K562 (cell line): ENCODE data around the gene FUT8. TPM values are rescaled to one million over a fixed set of nuclear protein-coding genes. Genes with fewer than 3 reads are reported as not detected.

Experiments
- ATAC-seq: fragments of 200-7000 bp; cut with Tn5 transposase; 3 replicates; pipeline ENCODE4 v1.9.1; 2020; ENCODE audit warnings: moderate library complexity
- BruUV-seq: library from RNA; stranded (reverse); fragments of 400-500 nt; replicated peaks from 2 replicates; lab custom pipeline; 2021; lab: Mats Ljungman, UMichigan
- CTCF ChIA-PET: fragments of 300-600 bp; formaldehyde crosslinking; extraction: SDS; loops from one replicate; lab custom pipeline; 2021; ENCODE audit warnings: low intra/inter-chr PET ratio; lab: Yijun Ruan, JAX
- POLR2A ChIA-PET: fragments of 300-600, 350-650 bp; sonication (Branson Sonifier 250); formaldehyde crosslinking; extraction: SDS; loops from one replicate; lab custom pipeline; 2021; ENCODE audit warnings: antibody characterized with exemption, inconsistent platforms; lab: Yijun Ruan, JAX
- DNase-seq, 4 experiments: peaks; one replicate each; pipeline versions ENCODE4 v3.0.0 to v3.0.0-alpha.2; 2011 to 2018; ENCODE audit warnings: low spot score in 3 of 4, mixed read lengths in 3 of 4; ENCODE audit errors: extremely low read depth in 1 of 4
- FAIRE-seq: peaks from 2 replicates; lab custom pipeline; 2011; peaks lifted over from hg19 to GRCh38; lab: Jason Lieb, UNC
- H2AFZ ChIP-seq: 2 replicates; pipeline ENCODE4 v1.6.0; 2011; ENCODE audit warnings: low read depth, low read length, control low read depth, inconsistent platforms
- H3K27ac ChIP-seq: fragments of 200-600 bp; 3 replicates; pipeline ENCODE4 v1.8.0; 2011; ENCODE audit warnings: low read depth, mild to moderate bottlenecking, control low read depth, inconsistent platforms, low read length, moderate library complexity, mixed read lengths; ENCODE audit errors: extremely low read depth
- H3K27me3 ChIP-seq, 2 experiments: fragments of 300-600 bp in 1 of 2; 2 replicates in 1 of 2; 3 replicates in 1 of 2; pipeline versions ENCODE4 v1.6.0 to v1.8.0; 2011; ENCODE audit warnings: inconsistent platforms in 2 of 2, low read length in 2 of 2, mild to moderate bottlenecking in 1 of 2, mixed read lengths in 1 of 2, moderate library complexity in 1 of 2; ENCODE audit not compliant: control insufficient read depth in 2 of 2, insufficient read depth in 2 of 2
- H3K36me3 ChIP-seq: fragments of 300-600 bp; 3 replicates; pipeline ENCODE4 v1.8.0; 2011; ENCODE audit warnings: mild to moderate bottlenecking, low read length, inconsistent platforms; ENCODE audit not compliant: control insufficient read depth, insufficient read depth
- H3K4me1 ChIP-seq, 2 experiments: fragments of 200-600 bp in 1 of 2; replicated peaks in 1 of 2; 2 replicates in 1 of 2; 3 replicates in 1 of 2; pipeline versions ENCODE4 v1.5.1 to v1.8.0; 2011; ENCODE audit warnings: inconsistent platforms in 2 of 2, low read length in 2 of 2, mild to moderate bottlenecking in 1 of 2, mixed read lengths in 1 of 2, moderate library complexity in 1 of 2; ENCODE audit not compliant: control insufficient read depth in 2 of 2, insufficient read depth in 2 of 2
- H3K4me2 ChIP-seq: 2 replicates; pipeline ENCODE4 v1.6.1; 2011; ENCODE audit warnings: low read length, control low read depth, inconsistent platforms, mixed read lengths; ENCODE audit not compliant: insufficient read depth
- H3K4me3 ChIP-seq: fragments of 200-600 bp; sonication (generic), shearing (Covaris generic); 2 replicates; pipeline ENCODE4 v1.5.1; 2016; ENCODE audit warnings: control low read depth, inconsistent platforms
- H3K79me2 ChIP-seq: fragments of 200-600 bp; 3 replicates; pipeline ENCODE4 v1.8.0; 2011; ENCODE audit warnings: low read length, inconsistent platforms; ENCODE audit not compliant: control insufficient read depth, insufficient read depth
- H3K9ac ChIP-seq, 2 experiments: 2 replicates each; pipeline versions ENCODE4 v1.6.0 to v1.6.1; 2011; ENCODE audit warnings: low read depth in 2 of 2, low read length in 2 of 2, control low read depth in 1 of 2, inconsistent platforms in 1 of 2, mild to moderate bottlenecking in 1 of 2, mixed read lengths in 1 of 2; ENCODE audit not compliant: insufficient read depth in 1 of 2
- H3K9me1 ChIP-seq: one replicate; pipeline ENCODE4 v1.6.0; 2011; ENCODE audit warnings: inconsistent platforms, mild to moderate bottlenecking, low read length, moderate library complexity; ENCODE audit not compliant: control insufficient read depth, insufficient read depth
- H3K9me3 ChIP-seq: replicated peaks from 2 replicates; pipeline ENCODE4 v1.5.1; 2011; ENCODE audit warnings: low read depth, low read length, inconsistent platforms; ENCODE audit not compliant: control insufficient read depth, insufficient read depth
- H4K20me1 ChIP-seq: replicated peaks from 2 replicates; pipeline ENCODE4 v1.6.1; 2011; ENCODE audit warnings: low read length, inconsistent platforms, mixed read lengths; ENCODE audit not compliant: control insufficient read depth, insufficient read depth
- CSDE1 ChIP-seq, 2 experiments: fragments of 450-650 bp; IDR thresholded peaks; 2 replicates each; pipeline ENCODE4 v1.6.1; 2016; ENCODE audit warnings: mild to moderate bottlenecking in 1 of 2
- KAT8 ChIP-seq: fragments of 450-650 bp; IDR thresholded peaks from 2 replicates; pipeline ENCODE4 v1.6.1; 2016; ENCODE audit warnings: low read depth, mild to moderate bottlenecking
- NCOA6 ChIP-seq: fragments of 450-650 bp; IDR thresholded peaks from 2 replicates; pipeline ENCODE4 v1.6.1; 2017; ENCODE audit warnings: mild to moderate bottlenecking
- TAF15 ChIP-seq: fragments of 200-400 bp; formaldehyde crosslinking; IDR thresholded peaks from 2 replicates; pipeline ENCODE4 v1.6.1; 2017; ENCODE audit warnings: mild to moderate bottlenecking, low read depth, low read length, moderate library complexity
- WGBS: fragments of 100-300 bp; shearing (Covaris generic); methylation state at CpG from one replicate; pipeline ENCODE4 v1.1.6; 2016; ENCODE audit warnings: low coverage, mixed read lengths; ENCODE audit not compliant: insufficient coverage; ENCODE audit errors: missing lambda C conversion rate; 5-methylcytosine and 5-hydroxymethylcytosine counted together
- in situ Hi-C: fragments of 300-500 bp; cut with MboI; formaldehyde crosslinking; loops from 4 replicates; pipeline ENCODE4 v1.15.0; 2018; ENCODE audit warnings: inconsistent platforms, mixed read lengths
- intact Hi-C: fragments of 100-400 bp; cut with micrococcal nuclease; formaldehyde crosslinking; loops from 2 replicates; pipeline ENCODE4 v1.14.2; 2022
- polyA plus RNA-seq, 8 experiments: library from polyadenylated mRNA; depleted of rRNA in 4 of 8; stranded (reverse) in 5 of 8; unstranded in 3 of 8; fragments of >200 nt; fragmentation: Nextera tagmentation in 2 of 8; fragmentation: Illumina TruSeq in 1 of 8; extraction: Ambion mirVana in 2 of 8; extraction: Trizol in 1 of 8; gene quantifications; 2 replicates each; pipeline versions ENCODE4 v1.2.1 to v1.2.3, GENCODE V29; 2011 to 2014; ENCODE audit warnings: inconsistent platforms in 1 of 8, missing spikeins in 1 of 8
- total RNA-seq, 7 experiments: library from RNA; depleted of rRNA in 6 of 7; stranded (reverse); fragments of >200 nt in 6 of 7; fragmentation: Illumina TruSeq in 2 of 7; extraction: Trizol in 2 of 7; gene quantifications; 2 replicates each; pipeline versions ENCODE4 v1.2.1 to v1.2.3, GENCODE V29; 2011 to 2021; ENCODE audit warnings: low replicate concordance in 1 of 7
- TF ChIP-seq, protein P1 (sequence below), 2 experiments: IDR thresholded peaks in 1 of 2; conservative IDR thresholded peaks in 1 of 2; 2 replicates each; pipeline ENCODE4 v1.6.1; 2016; ENCODE audit warnings: low read depth in 2 of 2, mild to moderate bottlenecking in 1 of 2, missing compliant biosample characterization in 1 of 2, missing genetic modification characterization in 1 of 2, moderate library complexity in 1 of 2

The FUT8 gene
- total and polyA plus RNA-seq, 9 of the 15 experiments (the other 6 are each of a cell fraction or from before 2014, with no cell fraction given), result 4.1 to 15.2 (median 7.8) TPM

GRCh38 chr14:65696801-65697200 lies 284.3 kb downstream of the FUT8 start:
- ATAC-seq, result no peak
- no peak overlapping the region for H3K4me3 ChIP-seq
- 38% methylated on average over 1 of the region's 1 CpG for WGBS
- no peak for FAIRE-seq
- no peaks in the 10 kb centered on the region for H3K27me3 ChIP-seq
- no peaks in the 10 kb centered on the region for H3K79me2 ChIP-seq
- no peak overlapping the region for H3K4me2 ChIP-seq
- ChIA-PET POLR2A (interaction anchor here (0.6 kb wide), 1 partner anchor 99 kb away, joined by 3 read pairs; no protein-coding TSS in a partner anchor), CTCF (no interaction called here)
- H3K27ac ChIP-seq, result no peak overlapping the region
- in situ Hi-C loops, result no loop called here
- TF ChIP-seq KAT8 (no peak), NCOA6 (no peak), TAF15 (no peak), CSDE1 (IDR thresholded peaks at IDR 0.05) (no peak)
- TF ChIP-seq, protein P1, sequence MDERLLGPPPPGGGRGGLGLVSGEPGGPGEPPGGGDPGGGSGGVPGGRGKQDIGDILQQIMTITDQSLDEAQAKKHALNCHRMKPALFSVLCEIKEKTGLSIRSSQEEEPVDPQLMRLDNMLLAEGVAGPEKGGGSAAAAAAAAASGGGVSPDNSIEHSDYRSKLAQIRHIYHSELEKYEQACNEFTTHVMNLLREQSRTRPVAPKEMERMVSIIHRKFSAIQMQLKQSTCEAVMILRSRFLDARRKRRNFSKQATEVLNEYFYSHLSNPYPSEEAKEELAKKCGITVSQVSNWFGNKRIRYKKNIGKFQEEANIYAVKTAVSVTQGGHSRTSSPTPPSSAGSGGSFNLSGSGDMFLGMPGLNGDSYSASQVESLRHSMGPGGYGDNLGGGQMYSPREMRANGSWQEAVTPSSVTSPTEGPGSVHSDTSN (CRISPR knock-in tag; IDR thresholded peaks at IDR 0.05; ENCODE audit: low read depth), result no peak
- TF ChIP-seq, protein P1 (tag; conservative IDR thresholded peaks at IDR 0.05; ENCODE audit: low read depth), result no peak
- no peaks in the 10 kb centered on the region for H3K9me3 ChIP-seq
- H3K9me1 ChIP-seq, result no peaks in the 10 kb centered on the region
- no peak overlapping the region for H3K9ac ChIP-seq
- no peaks in the 10 kb centered on the region for H4K20me1 ChIP-seq
- no peaks in the 10 kb centered on the region for H3K4me1 ChIP-seq
- BruUV-seq, result no TSS peak
- H3K36me3 ChIP-seq, result no peaks in the 10 kb centered on the region
- no peak for DNase-seq
- intact Hi-C loops, result no loop called here
- H2AFZ ChIP-seq, result no peak overlapping the region
